Fibroblast of lung (primary cell): Measurements from ENCODE around the gene TMSB4X.
"Not testable (repeated sequence)": the region's sequence is repeated elsewhere in the genome, so short reads cannot be mapped to it uniquely, and the experiment has no call there.

ENCODE experiments used
- CTCF ChIP-seq, 2 donors: IDR thresholded peaks in 1 of 2; conservative IDR thresholded peaks in 1 of 2; 1 replicate in 1 of 2; 2 replicates in 1 of 2; pipeline ENCODE4 v1.5.1; 2011 to 2012; ENCODE audit warnings: low read length in 2 of 2, control low read depth in 1 of 2, inconsistent platforms in 1 of 2, low read depth in 1 of 2, mild to moderate bottlenecking in 1 of 2
- EZH2 ChIP-seq: IDR thresholded peaks from 2 replicates; pipeline ENCODE4 v1.5.1; 2012; ENCODE audit warnings: low read length, control low read depth, mild to moderate bottlenecking; ENCODE audit errors: missing control alignments

GRCh38 chrX:13016731-13017130, 41.8 kb downstream of the TMSB4X start:
- TF ChIP-seq CTCF (conservative IDR thresholded peaks at IDR 0.05 in 1 of 2, IDR thresholded peaks at IDR 0.05 in 1 of 2; ENCODE audit: low read depth in 1 of 2, low read length in 2 of 2); EZH2: not testable (repeated sequence)
